Measurements from ENCODE around the gene CCDC71L.

CCDC71L gene

DNA sequence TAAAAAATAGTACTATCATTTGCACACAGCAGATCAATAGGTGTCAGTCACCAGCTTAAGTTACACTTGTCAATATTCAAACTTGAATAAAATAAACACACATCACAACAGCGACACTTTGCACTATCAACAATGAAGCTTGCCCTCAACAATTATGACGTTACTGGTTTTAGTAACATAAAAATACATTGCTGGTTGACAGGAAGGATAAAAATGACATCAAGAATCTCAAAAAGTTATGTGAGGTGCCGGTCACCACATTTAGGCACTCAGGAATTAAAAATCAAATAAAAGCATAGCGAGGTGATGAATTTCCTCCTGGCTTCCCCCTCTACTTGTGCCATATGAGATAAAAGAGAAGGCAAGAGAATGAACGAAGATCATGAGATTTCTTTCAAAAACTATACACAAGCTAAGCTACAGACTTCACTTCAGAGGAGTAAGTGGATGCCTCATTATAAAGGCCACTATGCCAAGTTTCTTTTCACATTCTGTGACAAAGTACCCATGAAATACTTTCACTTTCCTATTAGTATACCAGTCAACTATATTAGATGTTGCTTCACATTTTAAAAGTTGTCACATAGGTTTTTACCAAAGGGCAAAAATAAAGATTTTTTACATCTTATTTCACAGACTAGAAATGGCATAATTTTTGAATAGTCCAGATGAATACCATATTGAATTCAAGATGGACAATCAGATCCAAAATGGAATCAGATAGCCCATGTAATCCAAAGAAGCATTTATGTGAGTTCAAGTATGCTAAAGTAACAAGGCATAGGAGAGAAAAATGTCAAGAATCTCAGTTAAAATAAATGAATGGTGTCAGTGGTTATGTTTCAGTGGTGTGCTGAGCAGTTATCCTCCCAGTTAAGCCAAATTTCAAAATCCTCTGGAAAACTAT, 3.6 kb downstream of the CCDC71L start:
- H3K27me3 ChIP-seq (ENCODE audit: insufficient read depth, low read length): no peaks in the 10 kb centered on the region
- no peaks in the 10 kb centered on the region for H3K36me3 ChIP-seq (ENCODE audit: insufficient read depth, low read length)
- no peaks in the 10 kb centered on the region for H3K9me3 ChIP-seq (ENCODE audit: insufficient read depth, low read depth, low read length)
- 89% methylated on average over 5 of the region's 5 CpGs for WGBS
- H3K4me1 ChIP-seq (ENCODE audit: insufficient read depth, low read length): peaks cover 8% of the 10 kb centered on the region
- no peak overlapping the region for H3K4me3 ChIP-seq (ENCODE audit: low read length)
- H3K9ac ChIP-seq (ENCODE audit: low read depth, low read length): no peak overlapping the region
- no peak overlapping the region for H3K27ac ChIP-seq (ENCODE audit: low read depth, low read length)

DNA sequence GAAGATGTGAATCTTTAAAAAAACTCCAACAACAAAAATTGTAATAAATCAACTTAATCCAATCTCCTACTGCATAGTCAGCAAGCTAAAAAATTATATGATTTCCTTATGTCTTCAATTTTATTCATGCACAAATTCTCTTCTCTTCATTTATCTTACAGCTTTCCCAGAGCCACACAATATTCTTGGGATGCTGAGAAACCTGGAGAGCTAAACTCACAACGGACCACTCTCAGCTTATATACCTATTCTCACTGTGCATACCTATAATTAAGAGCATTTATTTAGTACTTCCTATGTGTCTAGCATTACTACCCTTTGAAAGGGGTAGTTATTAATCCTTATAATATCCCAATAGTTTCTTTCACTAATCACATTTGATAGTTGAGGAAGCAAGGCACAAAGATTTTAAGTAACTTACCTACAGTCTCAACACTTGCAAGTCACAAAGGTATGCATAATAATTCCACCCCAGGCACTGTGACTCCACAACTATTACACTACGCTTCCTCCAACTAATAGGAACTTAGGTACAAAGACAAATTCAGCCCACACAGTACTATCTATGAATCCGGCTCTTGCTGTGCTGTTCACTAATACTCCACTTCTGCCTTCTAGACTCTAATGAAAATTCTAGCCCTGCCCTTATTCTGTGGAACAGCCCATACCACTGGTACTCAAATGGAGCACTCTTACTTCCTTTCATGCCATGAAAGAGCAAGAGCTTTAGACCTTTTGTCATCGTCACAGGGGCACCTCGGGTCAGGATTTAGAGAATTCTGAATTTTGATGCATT, 5.1 kb downstream of the CCDC71L start:
- no peak overlapping the region for H3K4me3 ChIP-seq (ENCODE audit: low read length)
- H3K27ac ChIP-seq (ENCODE audit: low read depth, low read length): no peak overlapping the region
- no peaks in the 10 kb centered on the region for H3K9me3 ChIP-seq (ENCODE audit: insufficient read depth, low read depth, low read length)
- WGBS: 90% methylated on average over 5 of the region's 5 CpGs
- H3K36me3 ChIP-seq (ENCODE audit: insufficient read depth, low read length): no peaks in the 10 kb centered on the region
- H3K9ac ChIP-seq (ENCODE audit: low read depth, low read length): no peak overlapping the region
- H3K4me1 ChIP-seq (ENCODE audit: insufficient read depth, low read length): peaks cover 8% of the 10 kb centered on the region
- H3K27me3 ChIP-seq (ENCODE audit: insufficient read depth, low read length): no peaks in the 10 kb centered on the region

DNA sequence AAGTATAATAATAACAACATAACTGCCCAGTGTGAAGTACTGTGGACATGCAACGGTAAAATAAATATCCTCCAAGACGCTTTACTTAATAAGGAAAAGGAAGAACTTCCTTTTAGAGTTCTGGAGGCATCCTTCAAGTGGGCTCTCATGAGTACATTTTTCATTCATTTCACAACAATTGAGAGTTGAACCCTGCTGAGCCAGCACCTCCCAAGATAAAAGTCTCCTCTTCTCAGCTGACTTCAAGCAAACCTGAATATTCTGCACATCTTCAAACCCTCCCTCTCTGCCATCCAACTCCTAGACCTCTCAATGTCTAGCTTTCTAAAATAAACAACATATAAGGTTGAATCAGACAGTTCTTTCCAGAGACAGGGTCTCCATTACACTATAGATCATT, 7.5 kb downstream of the CCDC71L start:
- WGBS: 100% methylated on average over 2 of the region's 2 CpGs

DNA sequence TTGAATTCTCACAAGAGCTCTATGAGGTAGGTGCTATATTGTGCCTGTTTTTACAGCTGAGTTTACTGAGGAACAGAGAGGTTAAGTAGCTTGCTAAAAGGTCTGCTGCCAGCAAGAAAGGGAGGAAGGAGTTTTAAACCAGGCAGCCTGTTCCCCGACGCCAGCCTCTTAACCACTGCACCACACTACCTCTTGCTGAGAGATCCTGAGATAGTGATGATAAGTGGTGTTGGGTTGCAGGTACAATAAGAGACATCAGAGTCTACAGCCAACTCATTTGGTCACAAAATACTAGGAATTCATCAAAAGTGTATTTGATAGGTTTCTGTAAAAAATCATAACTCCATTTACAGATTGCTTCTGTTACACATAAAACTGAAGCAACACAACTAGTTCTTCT, 8.0 kb downstream of the CCDC71L start:
- H3K9me3 ChIP-seq (ENCODE audit: insufficient read depth, low read depth, low read length): no peaks in the 10 kb centered on the region
- H3K9ac ChIP-seq (ENCODE audit: low read depth, low read length): no peak overlapping the region
- no peaks in the 10 kb centered on the region for H3K27me3 ChIP-seq (ENCODE audit: insufficient read depth, low read length)
- no peak overlapping the region for H3K4me3 ChIP-seq (ENCODE audit: low read length)
- no peaks in the 10 kb centered on the region; the same call in 1 of the 2 replicates for H3K4me1 ChIP-seq (ENCODE audit: insufficient read depth, low read length)
- no CpG with 5 or more reads among the region's 2 CpGs for WGBS
- no peak overlapping the region for H3K27ac ChIP-seq (ENCODE audit: low read depth, low read length)
- H3K36me3 ChIP-seq (ENCODE audit: insufficient read depth, low read length): no peaks in the 10 kb centered on the region

More for the DNA sequence above, 7.5 kb downstream of the CCDC71L start:
- no peak overlapping the region for H3K4me3 ChIP-seq (ENCODE audit: low read length)
- no peaks in the 10 kb centered on the region for H3K27me3 ChIP-seq (ENCODE audit: insufficient read depth, low read length)
- H3K9me3 ChIP-seq (ENCODE audit: insufficient read depth, low read depth, low read length): no peaks in the 10 kb centered on the region
- H3K9ac ChIP-seq (ENCODE audit: low read depth, low read length): no peak overlapping the region
- no peaks in the 10 kb centered on the region for H3K36me3 ChIP-seq (ENCODE audit: insufficient read depth, low read length)
- no peak overlapping the region for H3K27ac ChIP-seq (ENCODE audit: low read depth, low read length)
- no peaks in the 10 kb centered on the region; the same call in 1 of the 2 replicates for H3K4me1 ChIP-seq (ENCODE audit: insufficient read depth, low read length)

DNA sequence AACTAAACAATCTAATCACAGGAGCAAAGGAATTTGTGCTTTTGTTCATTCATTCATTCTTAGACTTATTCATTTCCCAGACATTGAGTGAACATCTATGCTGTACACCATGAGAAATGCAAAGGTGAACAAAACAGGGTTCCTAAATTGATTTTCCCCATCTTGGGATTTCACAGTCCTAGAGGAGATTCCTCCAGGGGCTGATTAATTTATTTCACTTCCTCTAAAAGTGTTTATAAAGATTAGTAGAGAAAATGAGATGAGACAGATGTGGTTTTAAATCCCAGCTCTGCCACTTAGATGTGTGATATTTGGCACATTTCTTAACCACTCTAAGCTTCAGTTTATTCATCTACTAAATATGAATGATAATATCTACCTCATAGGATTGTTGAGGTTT, 8.9 kb downstream of the CCDC71L start:
- Histone ChIP-seq H3K4me1 (ENCODE audit: insufficient read depth, low read length) (no peaks in the 10 kb centered on the region; the same call in 1 of the 2 replicates), H3K4me3 (ENCODE audit: low read length) (no peak overlapping the region), H3K27ac (ENCODE audit: low read depth, low read length) (no peak overlapping the region), H3K27me3 (ENCODE audit: insufficient read depth, low read length) (no peaks in the 10 kb centered on the region), H3K9ac (ENCODE audit: low read depth, low read length) (no peak overlapping the region), H3K9me3 (ENCODE audit: insufficient read depth, low read depth, low read length) (no peaks in the 10 kb centered on the region), H3K36me3 (ENCODE audit: insufficient read depth, low read length) (no peaks in the 10 kb centered on the region)

DNA sequence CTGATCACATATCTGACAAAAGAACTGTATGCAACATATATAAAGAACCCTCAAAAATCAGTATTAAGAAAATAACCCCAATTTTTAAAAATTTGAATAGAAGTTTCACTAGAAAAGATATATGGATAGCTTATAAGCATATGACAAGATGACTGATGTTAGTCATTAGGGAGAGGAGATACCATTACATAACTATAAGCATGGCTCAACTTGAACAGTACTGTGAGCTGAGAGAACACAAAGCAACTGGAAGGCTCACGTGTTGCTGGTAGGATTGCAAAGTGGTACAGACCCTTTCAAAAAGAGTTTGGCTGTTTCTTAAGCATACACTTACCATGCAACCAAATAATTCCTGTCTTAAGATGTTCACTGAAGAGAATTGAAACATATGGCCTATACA, 14.7 kb downstream of the CCDC71L start:
- H3K27ac ChIP-seq (ENCODE audit: low read depth, low read length): no peak overlapping the region
- H3K4me1 ChIP-seq (ENCODE audit: insufficient read depth, low read length): no peaks in the 10 kb centered on the region
- no peaks in the 10 kb centered on the region for H3K9me3 ChIP-seq (ENCODE audit: insufficient read depth, low read depth, low read length)
- no peaks in the 10 kb centered on the region for H3K27me3 ChIP-seq (ENCODE audit: insufficient read depth, low read length)
- H3K4me3 ChIP-seq (ENCODE audit: low read length): no peak overlapping the region
- H3K9ac ChIP-seq (ENCODE audit: low read depth, low read length): no peak overlapping the region
- no peaks in the 10 kb centered on the region for H3K36me3 ChIP-seq (ENCODE audit: insufficient read depth, low read length)
- 100% methylated on average over 1 of the region's 1 CpG for WGBS

DNA sequence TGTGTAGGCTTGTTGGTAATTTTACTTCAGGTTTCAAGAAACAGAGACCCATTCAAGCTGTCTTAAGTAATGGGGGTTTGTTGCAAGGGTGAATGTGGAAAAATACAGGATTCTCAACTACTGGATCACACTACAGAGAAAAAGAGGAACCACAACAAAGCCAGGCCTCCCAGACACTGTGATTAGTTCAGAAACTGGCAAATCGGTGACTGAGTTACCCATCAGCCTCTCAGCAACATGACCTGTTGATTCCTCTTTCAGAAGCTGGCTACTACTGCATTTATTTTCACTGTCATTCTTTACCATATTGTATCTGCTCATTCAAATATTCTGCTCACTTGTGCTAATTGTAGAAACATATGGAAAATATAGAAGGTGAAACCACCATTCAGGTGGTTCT, 16.0 kb downstream of the CCDC71L start:
- H3K9me3 ChIP-seq (ENCODE audit: insufficient read depth, low read depth, low read length): no peaks in the 10 kb centered on the region
- WGBS: 93% methylated on average over 1 of the region's 1 CpG
- H3K36me3 ChIP-seq (ENCODE audit: insufficient read depth, low read length): no peaks in the 10 kb centered on the region
- H3K4me3 ChIP-seq (ENCODE audit: low read length): no peak overlapping the region
- no peak overlapping the region for H3K27ac ChIP-seq (ENCODE audit: low read depth, low read length)
- no peaks in the 10 kb centered on the region for H3K27me3 ChIP-seq (ENCODE audit: insufficient read depth, low read length)
- H3K9ac ChIP-seq (ENCODE audit: low read depth, low read length): no peak overlapping the region
- H3K4me1 ChIP-seq (ENCODE audit: insufficient read depth, low read length): no peaks in the 10 kb centered on the region

DNA sequence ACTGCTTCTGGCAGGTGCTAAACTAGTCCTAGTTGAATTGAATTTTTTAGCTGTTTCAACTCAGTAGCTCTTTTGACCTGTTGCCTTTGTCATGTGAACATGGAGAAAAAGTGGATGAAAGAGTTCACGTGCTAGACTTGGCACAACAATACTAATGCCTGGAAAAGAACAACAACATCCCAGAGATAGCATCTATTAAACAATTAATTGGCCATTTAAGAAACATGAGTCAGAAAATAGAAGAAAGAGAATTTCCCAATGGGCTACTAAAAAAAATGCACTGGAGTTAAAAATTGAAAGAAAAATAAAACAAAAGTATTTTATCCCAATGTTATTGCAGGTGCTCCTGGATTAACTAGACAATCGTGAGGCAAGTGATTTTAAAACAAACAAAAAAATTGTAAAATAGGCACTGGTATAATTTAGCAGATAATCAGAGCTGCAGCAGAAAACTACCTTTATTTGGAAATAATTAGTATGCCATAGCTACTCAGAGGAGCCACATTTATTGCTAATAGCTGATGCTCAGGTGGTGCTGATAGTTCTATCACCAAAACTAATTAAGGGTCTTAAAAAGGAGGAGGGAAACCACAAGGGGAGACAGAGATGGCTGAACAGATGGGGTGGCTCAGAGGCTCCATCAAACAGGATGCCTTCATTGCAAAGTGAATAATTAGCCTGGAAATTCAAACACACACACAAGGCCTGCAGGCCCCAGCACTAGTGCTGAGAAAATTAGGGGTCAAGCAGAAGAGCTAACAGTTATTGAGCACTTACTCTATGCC, 17.6 kb downstream of the CCDC71L start:
- Histone ChIP-seq H3K4me3 (ENCODE audit: low read length) (no peak overlapping the region), H3K4me1 (ENCODE audit: insufficient read depth, low read length) (no peaks in the 10 kb centered on the region)
- WGBS: 60% methylated on average over 2 of the region's 2 CpGs

DNA sequence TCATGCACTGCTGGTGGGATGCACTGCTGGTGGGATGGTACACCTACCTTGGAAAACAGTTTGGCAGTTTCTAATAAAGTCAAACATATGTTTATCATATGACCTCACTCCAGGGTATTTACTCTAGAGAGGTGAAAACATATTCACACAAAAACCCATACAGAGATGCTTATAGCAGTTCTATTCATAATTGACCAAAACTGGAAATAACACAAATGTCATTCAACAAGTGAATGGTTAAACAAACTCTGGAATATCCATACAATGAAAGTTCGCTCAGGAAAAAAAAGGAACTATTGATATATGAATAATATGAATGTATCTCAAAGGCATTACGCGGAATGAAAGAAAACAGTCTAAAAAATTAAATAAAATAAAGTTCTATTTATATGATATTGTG, 19.5 kb downstream of the CCDC71L start:
- H3K36me3 ChIP-seq (ENCODE audit: insufficient read depth, low read length): no peaks in the 10 kb centered on the region
- no peak overlapping the region for H3K9ac ChIP-seq (ENCODE audit: low read depth, low read length)
- H3K27ac ChIP-seq (ENCODE audit: low read depth, low read length): no peak overlapping the region
- no peaks in the 10 kb centered on the region for H3K4me1 ChIP-seq (ENCODE audit: insufficient read depth, low read length)
- no peaks in the 10 kb centered on the region for H3K9me3 ChIP-seq (ENCODE audit: insufficient read depth, low read depth, low read length)
- no peaks in the 10 kb centered on the region for H3K27me3 ChIP-seq (ENCODE audit: insufficient read depth, low read length)
- no peak overlapping the region for H3K4me3 ChIP-seq (ENCODE audit: low read length)
- 100% methylated on average over 2 of the region's 3 CpGs for WGBS

More for the DNA sequence above, 17.6 kb downstream of the CCDC71L start:
- no peak overlapping the region for H3K27ac ChIP-seq (ENCODE audit: low read depth, low read length)
- H3K9ac ChIP-seq (ENCODE audit: low read depth, low read length): no peak overlapping the region
- no peaks in the 10 kb centered on the region for H3K27me3 ChIP-seq (ENCODE audit: insufficient read depth, low read length)
- no peaks in the 10 kb centered on the region for H3K9me3 ChIP-seq (ENCODE audit: insufficient read depth, low read depth, low read length)
- no peaks in the 10 kb centered on the region for H3K36me3 ChIP-seq (ENCODE audit: insufficient read depth, low read length)

DNA sequence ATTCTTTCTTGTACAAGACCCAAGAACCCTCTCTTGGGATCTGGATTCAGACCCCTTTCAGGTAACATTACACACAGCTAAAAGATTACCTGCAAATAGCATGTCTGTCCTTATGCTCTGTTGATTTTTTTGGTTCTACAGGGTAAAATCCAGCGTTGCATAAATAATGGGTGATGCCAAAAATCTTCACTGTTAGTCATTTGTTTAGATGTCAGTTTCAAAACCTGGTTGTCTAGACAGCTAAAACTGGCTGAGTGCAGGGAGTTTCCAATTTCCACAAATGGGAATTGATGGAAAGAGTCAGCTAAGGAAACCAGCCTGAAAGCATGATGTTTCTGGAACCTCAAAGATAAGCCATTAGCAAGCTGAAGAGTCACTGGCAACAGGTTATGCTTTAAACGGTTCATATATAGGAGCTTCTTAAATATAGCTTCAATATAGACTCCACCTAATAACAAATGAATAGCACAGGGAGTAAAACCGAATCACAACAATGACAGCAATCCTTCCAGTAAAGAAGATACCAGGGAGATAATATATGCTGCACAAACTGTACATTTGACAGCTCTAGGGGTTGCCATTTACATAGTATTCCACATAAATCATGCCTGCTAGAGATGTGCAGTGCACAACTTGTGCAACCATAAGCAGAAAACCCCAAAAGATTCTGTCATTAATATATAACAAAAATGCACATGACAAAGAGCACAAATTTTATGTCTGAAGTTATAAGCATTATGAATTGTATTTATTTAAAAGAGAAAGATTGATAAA, 20.4 kb downstream of the CCDC71L start:
- Histone ChIP-seq H3K9ac (ENCODE audit: low read depth, low read length) (no peak overlapping the region), H3K36me3 (ENCODE audit: insufficient read depth, low read length) (no peaks in the 10 kb centered on the region), H3K27ac (ENCODE audit: low read depth, low read length) (no peak overlapping the region), H3K9me3 (ENCODE audit: insufficient read depth, low read depth, low read length) (no peaks in the 10 kb centered on the region), H3K4me1 (ENCODE audit: insufficient read depth, low read length) (no peaks in the 10 kb centered on the region), H3K27me3 (ENCODE audit: insufficient read depth, low read length) (no peaks in the 10 kb centered on the region), H3K4me3 (ENCODE audit: low read length) (no peak overlapping the region)
- WGBS: 77% methylated on average over 3 of the region's 3 CpGs

Measured in HUES64 (cell line).